GM10266 (cell line): ENCODE results near the gene ATP2A3.

ENCODE experiments used
- DNase-seq: peaks from one replicate; pipeline ENCODE4 v3.0.0; 2012; ENCODE audit errors: extremely low spot score
- TF ChIP-seq, protein P1 (sequence below): IDR thresholded peaks from 2 replicates; pipeline ENCODE4 v1.5.1; 2012; ENCODE audit warnings: mild to moderate bottlenecking, low read depth; ENCODE audit not compliant: control insufficient read depth, insufficient read depth; ENCODE audit errors: missing control alignments

The ATP2A3 gene

DNA sequence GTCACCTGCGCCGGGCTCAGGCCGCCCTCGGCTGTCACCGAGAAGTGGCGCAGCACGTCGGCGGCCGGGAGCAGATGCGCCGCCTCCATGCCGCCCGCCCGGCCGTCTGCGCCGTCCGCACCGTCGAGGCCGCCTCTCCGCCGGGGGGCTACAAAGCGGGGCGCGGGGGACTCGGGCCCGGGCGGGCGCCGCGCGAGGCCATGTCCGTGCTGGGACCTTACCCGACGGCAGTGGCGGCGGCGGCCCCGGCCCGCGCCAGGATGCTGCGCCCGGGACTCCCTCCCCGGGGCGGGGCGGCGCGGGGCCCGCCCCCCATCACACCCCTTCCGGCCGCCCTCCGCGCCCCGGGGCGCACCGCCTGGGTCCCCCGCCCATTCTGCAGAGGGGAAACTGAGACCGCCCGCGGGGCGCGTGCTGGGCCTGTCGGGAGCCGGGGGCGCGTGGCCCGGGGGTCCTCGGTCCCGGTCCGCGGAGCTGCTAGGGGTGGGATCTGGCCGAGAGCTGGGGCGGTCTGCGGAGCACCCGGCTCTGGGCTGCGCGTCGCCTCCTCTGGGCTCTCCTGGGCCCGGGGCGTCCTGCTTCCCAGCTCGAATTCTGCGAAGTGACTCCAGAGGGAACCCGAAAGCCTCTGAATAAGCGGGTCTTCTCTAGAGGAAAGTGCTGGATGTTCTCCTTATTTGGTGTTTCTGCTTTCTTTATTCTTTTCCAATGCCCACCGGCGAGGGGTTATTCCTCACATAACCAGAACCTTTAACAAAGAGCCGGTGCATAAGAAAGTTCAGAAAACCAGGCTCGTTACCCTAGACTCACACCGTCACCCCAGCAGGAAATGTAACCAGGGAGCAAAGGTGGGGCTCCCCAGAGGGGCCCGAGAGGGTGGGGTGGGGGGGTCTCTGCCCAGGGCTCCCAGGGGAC, at the start of gene ATP2A3:
TSS of gene ATP2A3 (minus strand) at position 235 of the 915 bp plus-strand sequence. CDS start at position 89, 146 bp downstream.
- DNase-seq, result peak; percentile 94
- TF ChIP-seq, protein P1, sequence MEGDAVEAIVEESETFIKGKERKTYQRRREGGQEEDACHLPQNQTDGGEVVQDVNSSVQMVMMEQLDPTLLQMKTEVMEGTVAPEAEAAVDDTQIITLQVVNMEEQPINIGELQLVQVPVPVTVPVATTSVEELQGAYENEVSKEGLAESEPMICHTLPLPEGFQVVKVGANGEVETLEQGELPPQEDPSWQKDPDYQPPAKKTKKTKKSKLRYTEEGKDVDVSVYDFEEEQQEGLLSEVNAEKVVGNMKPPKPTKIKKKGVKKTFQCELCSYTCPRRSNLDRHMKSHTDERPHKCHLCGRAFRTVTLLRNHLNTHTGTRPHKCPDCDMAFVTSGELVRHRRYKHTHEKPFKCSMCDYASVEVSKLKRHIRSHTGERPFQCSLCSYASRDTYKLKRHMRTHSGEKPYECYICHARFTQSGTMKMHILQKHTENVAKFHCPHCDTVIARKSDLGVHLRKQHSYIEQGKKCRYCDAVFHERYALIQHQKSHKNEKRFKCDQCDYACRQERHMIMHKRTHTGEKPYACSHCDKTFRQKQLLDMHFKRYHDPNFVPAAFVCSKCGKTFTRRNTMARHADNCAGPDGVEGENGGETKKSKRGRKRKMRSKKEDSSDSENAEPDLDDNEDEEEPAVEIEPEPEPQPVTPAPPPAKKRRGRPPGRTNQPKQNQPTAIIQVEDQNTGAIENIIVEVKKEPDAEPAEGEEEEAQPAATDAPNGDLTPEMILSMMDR, result no peak

DNA sequence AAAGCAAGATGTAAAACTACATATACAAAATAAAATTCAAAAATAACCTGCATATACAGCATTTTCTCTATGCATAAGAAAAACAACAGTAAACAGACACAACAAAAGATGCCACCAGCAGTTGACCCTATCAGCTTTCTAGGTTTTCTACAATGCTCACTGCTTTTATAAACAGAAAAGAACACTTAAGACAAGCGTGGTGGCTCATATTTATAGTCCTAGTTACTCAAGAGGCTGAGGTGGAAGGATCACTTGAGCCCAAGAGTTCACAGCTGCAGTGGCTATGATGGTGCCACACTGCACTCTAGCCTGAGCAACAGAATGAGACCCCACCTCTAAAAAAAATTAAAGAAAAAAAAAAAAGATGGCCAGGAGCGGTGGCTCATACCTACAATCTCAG, 46.5 kb upstream of the ATP2A3 start:
- TF ChIP-seq, protein P1, result no peak
- DNase-seq, result no peak

DNA sequence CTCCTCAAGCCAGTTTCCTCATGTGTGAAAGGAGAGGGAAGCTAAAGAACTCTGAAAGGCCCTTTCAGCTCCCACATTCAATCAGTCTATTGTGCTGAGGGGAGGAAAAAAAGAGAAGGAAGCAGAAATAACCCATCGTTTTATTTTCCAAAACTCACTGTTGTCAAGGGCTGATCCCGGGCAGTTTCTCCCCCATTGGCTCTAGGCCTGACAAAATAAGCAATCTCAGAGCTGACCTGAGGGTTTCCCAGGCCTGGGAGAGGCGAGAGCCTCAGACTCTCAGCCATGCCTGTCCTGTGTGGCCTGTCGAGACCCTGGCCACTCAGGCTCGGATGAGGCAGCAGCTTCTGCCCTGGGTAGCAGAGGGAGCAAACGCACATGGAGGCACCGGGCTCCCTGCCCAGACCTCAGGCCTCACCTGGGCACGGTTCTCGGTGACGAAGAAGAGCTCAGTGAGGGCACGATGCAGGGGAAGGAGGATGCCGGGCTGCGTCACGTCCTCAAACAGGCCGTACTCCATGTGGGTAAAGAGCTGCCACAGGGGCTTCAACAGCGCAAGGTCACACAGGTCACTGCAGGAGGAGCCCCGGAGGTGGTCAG, 45.0 kb upstream of the ATP2A3 start:
- no peak for DNase-seq
- TF ChIP-seq, protein P1, result no peak

DNA sequence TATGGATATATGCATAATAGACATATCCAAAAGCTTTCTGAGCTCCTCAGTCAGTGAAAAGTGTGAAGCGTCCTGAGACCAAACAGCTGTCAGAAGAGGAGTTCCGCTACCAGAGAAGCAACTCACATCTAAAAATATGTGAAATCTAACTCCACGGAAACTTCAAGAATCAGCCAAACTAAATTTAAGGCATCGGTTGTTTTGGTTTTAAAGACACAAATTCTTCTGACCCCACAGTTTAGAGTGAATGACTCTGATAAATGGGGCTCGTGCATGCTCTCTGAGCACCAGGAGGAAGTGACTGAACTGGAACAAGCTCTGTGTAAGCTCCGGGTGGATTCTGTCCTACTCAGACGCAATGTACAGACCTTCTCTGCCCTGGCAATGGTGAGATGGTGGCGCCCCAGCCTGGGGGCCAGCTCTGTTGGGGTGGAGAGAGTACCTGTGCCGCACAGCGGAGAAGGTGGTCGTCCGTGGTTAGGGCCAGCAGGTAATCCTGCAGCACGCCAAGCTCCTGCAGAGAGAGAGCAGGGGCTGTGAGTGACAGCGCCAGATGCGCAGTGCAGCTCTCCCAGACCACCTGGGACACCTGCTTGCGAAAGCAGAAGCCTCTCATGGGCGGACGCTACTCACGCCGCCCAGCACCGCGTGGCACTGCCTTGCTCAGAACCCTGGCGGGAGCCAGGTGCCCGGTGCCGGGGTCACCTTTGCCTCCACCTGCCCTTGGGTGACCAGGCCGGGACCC, 44.4 kb upstream of the ATP2A3 start:
- TF ChIP-seq, protein P1, result no peak
- no peak for DNase-seq

DNA sequence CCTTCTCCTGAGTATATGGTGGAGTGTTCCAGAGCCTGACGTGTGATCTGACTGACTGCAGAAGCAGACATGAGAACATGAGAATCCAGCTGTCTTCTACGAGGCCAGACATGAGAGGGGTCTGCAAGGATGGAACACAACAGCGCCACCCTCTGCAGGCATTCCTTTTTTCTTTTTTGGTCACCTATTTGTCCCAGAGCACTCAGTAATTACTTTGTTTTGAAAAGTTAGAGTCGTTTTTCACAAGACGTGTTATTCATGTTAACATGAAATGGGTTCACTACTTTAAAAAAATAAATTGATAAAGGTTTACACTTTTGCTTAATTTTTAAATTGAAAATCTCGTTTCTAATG, 43.8 kb upstream of the ATP2A3 start:
- no peak for DNase-seq
- TF ChIP-seq, protein P1, result peak; percentile 2

DNA sequence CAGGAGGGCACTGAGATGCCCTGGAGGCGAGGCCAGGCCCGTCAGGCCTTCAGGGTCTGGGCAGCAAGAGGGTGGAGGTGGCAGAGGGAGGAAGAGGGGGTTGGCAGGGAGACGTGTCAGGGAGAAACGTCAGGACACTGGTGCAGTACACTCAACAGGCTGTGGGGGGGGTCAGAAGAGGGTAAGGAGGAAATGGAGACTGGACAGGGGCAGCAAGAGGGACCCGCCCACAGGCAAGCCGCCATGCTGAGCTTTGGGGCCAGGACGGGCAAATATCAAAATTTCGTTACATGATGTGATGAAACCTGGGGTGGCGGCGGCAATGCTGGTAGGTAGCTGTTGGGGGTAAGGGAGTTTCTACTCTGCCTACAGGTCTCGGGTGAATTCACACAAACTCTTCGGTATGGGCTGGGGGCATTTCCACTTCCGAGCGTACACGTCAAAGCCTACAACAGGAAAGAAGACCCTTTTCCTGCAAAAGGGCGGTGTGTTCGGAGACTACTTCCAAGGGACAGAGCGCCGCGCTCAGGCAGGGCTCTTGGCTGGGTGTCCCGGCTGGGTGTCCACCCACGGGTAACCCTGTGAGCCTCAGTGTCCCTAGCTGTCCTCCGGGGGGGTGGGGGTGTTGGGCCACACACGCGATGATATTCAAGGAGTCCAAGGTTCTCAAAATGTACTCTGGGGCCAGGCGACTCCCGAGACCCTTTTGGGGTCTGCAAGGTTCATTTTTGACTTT, 43.3 kb upstream of the ATP2A3 start:
- DNase-seq, result no peak
- TF ChIP-seq, protein P1, result no peak
